ENCODE measurements around the gene SETBP1. TPM values are rescaled to one million over a fixed set of nuclear protein-coding genes. Genes with fewer than 3 reads are reported as not detected.

Gene SETBP1
- total RNA-seq, 1 donor from 2014 or later, result 25.8 TPM

- DNase-seq (no peak), ATAC-seq (no peak)
Observed at GRCh38 chr18:44857081-44857480, 176.4 kb downstream of the SETBP1 start.

GRCh38 chr18:44857744-44858491, 177.2 kb downstream of the SETBP1 start:
- Histone ChIP-seq H3K27ac (no peak overlapping the region), H3K9me3 (no peaks in the 10 kb centered on the region), H3K36me3 (no peaks in the 10 kb centered on the region), H3K27me3 (ENCODE audit: low read depth) (no peaks in the 10 kb centered on the region), H3K4me1 (peaks cover 14% of the 10 kb centered on the region), H3K4me3 (no peak overlapping the region)
- DNase-seq (no peak), ATAC-seq (no peak)
- TF ChIP-seq, protein P1, sequence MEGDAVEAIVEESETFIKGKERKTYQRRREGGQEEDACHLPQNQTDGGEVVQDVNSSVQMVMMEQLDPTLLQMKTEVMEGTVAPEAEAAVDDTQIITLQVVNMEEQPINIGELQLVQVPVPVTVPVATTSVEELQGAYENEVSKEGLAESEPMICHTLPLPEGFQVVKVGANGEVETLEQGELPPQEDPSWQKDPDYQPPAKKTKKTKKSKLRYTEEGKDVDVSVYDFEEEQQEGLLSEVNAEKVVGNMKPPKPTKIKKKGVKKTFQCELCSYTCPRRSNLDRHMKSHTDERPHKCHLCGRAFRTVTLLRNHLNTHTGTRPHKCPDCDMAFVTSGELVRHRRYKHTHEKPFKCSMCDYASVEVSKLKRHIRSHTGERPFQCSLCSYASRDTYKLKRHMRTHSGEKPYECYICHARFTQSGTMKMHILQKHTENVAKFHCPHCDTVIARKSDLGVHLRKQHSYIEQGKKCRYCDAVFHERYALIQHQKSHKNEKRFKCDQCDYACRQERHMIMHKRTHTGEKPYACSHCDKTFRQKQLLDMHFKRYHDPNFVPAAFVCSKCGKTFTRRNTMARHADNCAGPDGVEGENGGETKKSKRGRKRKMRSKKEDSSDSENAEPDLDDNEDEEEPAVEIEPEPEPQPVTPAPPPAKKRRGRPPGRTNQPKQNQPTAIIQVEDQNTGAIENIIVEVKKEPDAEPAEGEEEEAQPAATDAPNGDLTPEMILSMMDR (IDR thresholded peaks at IDR 0.05), result no peak
- intact Hi-C loops (cut with DNase I), result no loop called here

More at GRCh38 chr18:44857081-44857480, 176.4 kb downstream of the SETBP1 start:
- Histone ChIP-seq H3K9me3 (no peaks in the 10 kb centered on the region), H3K27me3 (ENCODE audit: low read depth) (no peaks in the 10 kb centered on the region), H3K4me3 (no peak overlapping the region), H3K4me1 (peaks cover 14% of the 10 kb centered on the region), H3K36me3 (no peaks in the 10 kb centered on the region), H3K27ac (no peak overlapping the region)
- intact Hi-C loops (cut with DNase I), result no loop called here
- TF ChIP-seq, protein P1 (IDR thresholded peaks at IDR 0.05), result no peak

- DNase-seq, result no peak
- Histone ChIP-seq H3K36me3 (no peaks in the 10 kb centered on the region), H3K4me3 (no peak overlapping the region), H3K4me1 (peaks cover 14% of the 10 kb centered on the region), H3K9me3 (no peaks in the 10 kb centered on the region), H3K27me3 (ENCODE audit: low read depth) (no peaks in the 10 kb centered on the region), H3K27ac (no peak overlapping the region)
- TF ChIP-seq, protein P1 (IDR thresholded peaks at IDR 0.05), result no peak
- intact Hi-C loops (cut with DNase I), result no loop called here
- ATAC-seq, result no peak
Observed at GRCh38 chr18:44859263-44859662, 178.6 kb downstream of the SETBP1 start.

- Histone ChIP-seq H3K27me3 (ENCODE audit: low read depth) (no peaks in the 10 kb centered on the region), H3K36me3 (no peaks in the 10 kb centered on the region), H3K4me1 (peaks cover 14% of the 10 kb centered on the region), H3K4me3 (no peak overlapping the region), H3K27ac (no peak overlapping the region), H3K9me3 (no peaks in the 10 kb centered on the region)
- ATAC-seq, result no peak
- no peak for DNase-seq
- TF ChIP-seq, protein P1 (IDR thresholded peaks at IDR 0.05), result no peak
- intact Hi-C loops (cut with DNase I), result no loop called here
Observed at GRCh38 chr18:44859751-44860439, 179.2 kb downstream of the SETBP1 start.

DNA sequence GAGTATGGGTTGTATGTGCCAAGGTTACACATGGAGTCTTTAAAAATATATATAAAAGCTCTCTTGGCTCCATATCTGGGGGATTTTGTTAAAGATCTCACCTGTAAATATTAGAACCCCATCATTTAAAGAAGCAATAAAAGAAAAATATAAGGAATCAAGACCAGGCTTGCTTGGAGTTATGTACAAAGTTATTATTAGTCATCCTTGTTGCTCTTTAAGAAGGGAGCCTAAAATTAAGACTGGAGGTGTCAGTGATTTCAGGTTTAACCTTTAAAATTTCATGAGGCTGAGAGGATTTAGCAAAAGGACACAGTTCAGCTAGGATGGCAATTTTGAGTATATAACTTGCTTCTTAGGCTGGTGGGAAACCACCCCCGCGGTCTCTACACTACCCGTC, 181.4 kb downstream of the SETBP1 start:
- DNase-seq (no peak), ATAC-seq (no peak)
- no peak overlapping the region for H3K27ac ChIP-seq
- no peaks in the 10 kb centered on the region for H3K4me1 ChIP-seq
- H3K4me3 ChIP-seq, result no peak overlapping the region
- TF ChIP-seq, protein P1 (IDR thresholded peaks at IDR 0.05), result no peak
- H3K36me3 ChIP-seq, result no peaks in the 10 kb centered on the region
- intact Hi-C loops (cut with DNase I), result no loop called here
- H3K27me3 ChIP-seq (ENCODE audit: low read depth), result no peaks in the 10 kb centered on the region
- no peaks in the 10 kb centered on the region for H3K9me3 ChIP-seq

Data from lower lobe of right lung (tissue), 2 donors.